Measurements from ENCODE around the gene YTHDF1.

YTHDF1 gene

GRCh38 chr20:63155266-63156165 is 60.4 kb downstream of the YTHDF1 start:
- no peak for ATAC-seq (replicated peaks; ENCODE audit: extremely low read depth, poor library complexity, severe bottlenecking)
- H3K4me1 Mint-ChIP-seq = no peaks in the 10 kb centered on the region
- no peaks in the 10 kb centered on the region for H3K36me3 Mint-ChIP-seq (ENCODE audit: insufficient read depth)
- no peak overlapping the region for H3K27ac Mint-ChIP-seq (ENCODE audit: low read depth)
- no peak for DNase-seq (ENCODE audit: low spot score in 2 of 2)
- no peaks in the 10 kb centered on the region for H3K9me3 Mint-ChIP-seq
- H3K4me3 Mint-ChIP-seq = no peak overlapping the region
- peaks cover 45% of the 10 kb centered on the region for H3K27me3 Mint-ChIP-seq

GRCh38 chr20:63154395-63154794 is 61.5 kb downstream of the YTHDF1 start:
- H3K36me3 Mint-ChIP-seq (ENCODE audit: insufficient read depth) = no peaks in the 10 kb centered on the region
- no peak overlapping the region for H3K4me3 Mint-ChIP-seq
- H3K27ac Mint-ChIP-seq (ENCODE audit: low read depth) = no peak overlapping the region
- H3K9me3 Mint-ChIP-seq = no peaks in the 10 kb centered on the region
- no peak for DNase-seq (ENCODE audit: low spot score in 2 of 2)
- ATAC-seq (replicated peaks; ENCODE audit: extremely low read depth, poor library complexity, severe bottlenecking) = no peak
- peaks cover 52% of the 10 kb centered on the region for H3K27me3 Mint-ChIP-seq
- no peaks in the 10 kb centered on the region for H3K4me1 Mint-ChIP-seq

- Mint-ChIP-seq H3K36me3 (ENCODE audit: insufficient read depth) (no peaks in the 10 kb centered on the region), H3K4me3 (no peak overlapping the region), H3K4me1 (no peaks in the 10 kb centered on the region), H3K27ac (ENCODE audit: low read depth) (no peak overlapping the region), H3K27me3 (peaks cover 52% of the 10 kb centered on the region), H3K9me3 (peaks cover under 1% of the 10 kb centered on the region)
- ATAC-seq (replicated peaks; ENCODE audit: extremely low read depth, poor library complexity, severe bottlenecking) (no peak), DNase-seq (ENCODE audit: low spot score in 2 of 2) (no peak)
These were observed 62.4 kb downstream of the YTHDF1 start for GRCh38 chr20:63153254-63154221.

DNA sequence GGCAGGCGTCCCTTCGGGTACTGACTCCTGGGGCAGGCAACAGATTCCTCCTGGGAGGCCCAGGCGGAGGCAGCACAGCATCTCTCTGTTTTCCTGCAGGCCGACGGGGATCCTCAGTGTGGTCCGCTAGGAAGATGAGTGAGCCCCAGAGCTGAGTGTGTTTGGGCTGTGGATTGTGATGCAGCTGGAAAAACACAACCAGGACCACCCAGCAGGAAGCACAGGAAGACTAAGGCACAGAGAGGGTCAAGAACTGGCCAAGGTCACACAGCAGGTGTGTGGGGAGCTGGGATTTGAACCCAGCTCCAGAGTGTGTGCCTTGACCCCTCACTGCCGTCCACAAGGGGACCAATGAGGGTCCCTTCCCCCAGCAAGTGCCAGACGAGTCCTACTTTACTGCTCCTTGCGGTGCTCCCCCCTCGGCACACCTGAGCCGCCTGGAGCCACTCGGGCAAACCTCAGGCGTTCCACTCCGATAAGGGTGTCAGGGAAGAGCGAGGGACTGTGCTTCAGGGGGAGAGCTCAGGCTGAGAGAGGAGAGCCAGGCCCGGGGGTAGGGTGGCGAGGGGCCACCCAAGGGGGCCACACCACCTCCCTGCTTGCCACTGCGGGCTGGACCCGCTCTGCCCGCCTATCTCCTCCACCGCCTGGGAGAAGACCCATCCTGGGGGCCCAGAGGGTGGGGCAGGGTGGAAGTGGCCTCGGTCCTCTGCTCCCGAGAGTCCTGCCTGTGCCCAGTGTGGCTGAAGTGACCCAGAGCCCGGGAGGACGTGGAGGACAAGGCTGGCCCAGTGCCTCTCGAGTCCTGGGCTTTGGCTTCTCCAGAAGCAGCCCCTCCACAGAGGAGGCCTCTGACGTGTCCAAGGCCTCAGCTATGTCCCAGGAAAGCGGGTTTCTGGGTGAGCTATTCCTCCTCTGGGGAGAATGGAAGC is 63.3 kb downstream of the YTHDF1 start:
- H3K4me3 Mint-ChIP-seq = no peak overlapping the region
- ATAC-seq (replicated peaks; ENCODE audit: extremely low read depth, poor library complexity, severe bottlenecking) (no peak), DNase-seq (ENCODE audit: low spot score in 2 of 2) (no peak)
- H3K27ac Mint-ChIP-seq (ENCODE audit: low read depth) = no peak overlapping the region
- no peaks in the 10 kb centered on the region for H3K36me3 Mint-ChIP-seq (ENCODE audit: insufficient read depth)
- H3K4me1 Mint-ChIP-seq = no peaks in the 10 kb centered on the region
- H3K9me3 Mint-ChIP-seq = peaks cover 10% of the 10 kb centered on the region
- peaks cover 56% of the 10 kb centered on the region for H3K27me3 Mint-ChIP-seq

DNA sequence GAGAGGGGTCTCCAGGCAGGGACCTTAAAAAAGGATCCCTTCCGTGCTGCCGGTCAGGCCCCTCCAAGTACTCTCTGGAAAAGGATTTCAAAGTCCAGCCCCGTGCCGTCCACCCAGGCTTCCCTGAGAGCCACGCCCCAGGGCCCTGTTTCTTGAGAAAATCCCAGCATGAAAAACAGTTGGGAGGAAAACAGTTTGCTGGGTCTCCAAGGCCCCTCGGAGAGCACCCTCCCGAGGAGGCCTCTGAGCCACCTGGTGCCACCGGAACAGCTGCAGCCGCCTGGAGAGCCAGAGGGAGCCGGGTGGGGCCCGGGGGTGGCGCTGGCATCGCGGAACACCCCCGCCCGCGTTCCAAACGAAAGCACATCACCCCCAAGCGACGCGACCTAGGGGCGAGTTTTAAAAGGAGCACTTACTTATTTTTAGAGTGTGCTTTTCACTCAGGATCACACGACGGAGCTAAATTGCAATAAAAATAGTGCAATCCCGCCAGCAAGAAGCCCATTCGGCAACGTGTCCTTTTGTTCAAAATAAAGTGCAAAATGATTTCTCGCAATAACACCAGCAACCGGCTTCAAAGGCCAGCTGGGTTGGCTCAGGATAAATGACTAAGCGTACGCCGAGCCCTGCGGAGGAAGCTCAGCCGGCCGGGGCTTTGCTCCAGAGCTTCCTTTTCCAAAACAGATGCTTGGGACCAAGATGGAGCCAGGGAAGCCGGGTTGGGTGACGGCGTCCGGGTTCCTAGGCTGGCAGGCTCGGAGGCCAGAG is 64.2 kb downstream of the YTHDF1 start:
- Mint-ChIP-seq H3K27me3 (peaks cover 65% of the 10 kb centered on the region), H3K36me3 (ENCODE audit: insufficient read depth) (no peaks in the 10 kb centered on the region), H3K9me3 (peaks cover 10% of the 10 kb centered on the region), H3K27ac (ENCODE audit: low read depth) (no peak overlapping the region), H3K4me3 (no peak overlapping the region), H3K4me1 (no peaks in the 10 kb centered on the region)
- ATAC-seq (replicated peaks; ENCODE audit: extremely low read depth, poor library complexity, severe bottlenecking) (no peak), DNase-seq (ENCODE audit: low spot score in 2 of 2) (no peak)

DNA sequence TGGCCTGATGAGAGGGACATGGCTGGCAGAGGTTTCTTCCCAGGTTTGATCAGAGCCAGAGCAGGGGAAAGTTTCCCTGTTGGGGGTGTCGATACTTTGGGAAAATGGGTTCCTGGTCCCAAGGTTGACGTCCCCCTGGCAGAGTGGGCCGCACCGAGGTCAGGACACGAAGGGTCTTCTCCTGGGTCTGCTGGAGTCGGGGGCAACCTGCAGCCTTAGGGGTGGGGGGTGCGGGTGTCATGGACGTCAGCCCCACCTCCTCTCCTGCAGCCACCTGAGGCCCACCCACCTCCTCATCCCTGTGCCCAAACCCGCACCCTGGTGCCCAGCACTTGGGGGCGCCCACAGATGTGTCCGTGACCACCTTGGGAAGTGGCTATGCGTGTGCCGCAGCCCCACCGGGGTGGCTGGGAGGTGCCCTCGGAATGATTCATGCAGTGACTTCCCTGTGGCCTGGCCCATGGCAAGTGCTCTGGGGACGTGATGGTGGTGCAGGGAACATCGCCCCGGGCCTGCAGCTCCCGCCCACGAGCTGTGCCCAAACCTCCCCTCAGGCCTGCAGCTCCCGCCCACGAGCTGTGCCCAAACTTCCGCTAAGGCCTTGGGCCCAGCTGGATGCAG is 64.9 kb downstream of the YTHDF1 start:
- no peaks in the 10 kb centered on the region for H3K36me3 Mint-ChIP-seq (ENCODE audit: insufficient read depth)
- DNase-seq (ENCODE audit: low spot score in 2 of 2) (no peak), ATAC-seq (replicated peaks; ENCODE audit: extremely low read depth, poor library complexity, severe bottlenecking) (no peak)
- H3K9me3 Mint-ChIP-seq = peaks cover 10% of the 10 kb centered on the region
- no peak overlapping the region for H3K4me3 Mint-ChIP-seq
- no peaks in the 10 kb centered on the region for H3K4me1 Mint-ChIP-seq
- no peak overlapping the region for H3K27ac Mint-ChIP-seq (ENCODE audit: low read depth)
- peaks cover 66% of the 10 kb centered on the region for H3K27me3 Mint-ChIP-seq

- H3K4me1 Mint-ChIP-seq = no peaks in the 10 kb centered on the region
- H3K4me3 Mint-ChIP-seq = no peak overlapping the region
- no peak overlapping the region for H3K27ac Mint-ChIP-seq (ENCODE audit: low read depth)
- no peaks in the 10 kb centered on the region for H3K36me3 Mint-ChIP-seq (ENCODE audit: insufficient read depth)
- no peak for ATAC-seq (replicated peaks; ENCODE audit: extremely low read depth, poor library complexity, severe bottlenecking)
- no peak for DNase-seq (ENCODE audit: low spot score in 2 of 2)
- peaks cover 66% of the 10 kb centered on the region for H3K27me3 Mint-ChIP-seq
- H3K9me3 Mint-ChIP-seq = peaks cover 10% of the 10 kb centered on the region
These were observed 65.5 kb downstream of the YTHDF1 start for GRCh38 chr20:63150391-63150898.

GRCh38 chr20:63149531-63150192 is 66.3 kb downstream of the YTHDF1 start:
- Mint-ChIP-seq H3K4me1 (no peaks in the 10 kb centered on the region), H3K27ac (ENCODE audit: low read depth) (no peak overlapping the region), H3K36me3 (ENCODE audit: insufficient read depth) (no peaks in the 10 kb centered on the region), H3K27me3 (peaks cover 66% of the 10 kb centered on the region), H3K4me3 (no peak overlapping the region), H3K9me3 (peaks cover 10% of the 10 kb centered on the region)
- no peak for DNase-seq (ENCODE audit: low spot score in 2 of 2)
- no peak for ATAC-seq (replicated peaks; ENCODE audit: extremely low read depth, poor library complexity, severe bottlenecking)

DNA sequence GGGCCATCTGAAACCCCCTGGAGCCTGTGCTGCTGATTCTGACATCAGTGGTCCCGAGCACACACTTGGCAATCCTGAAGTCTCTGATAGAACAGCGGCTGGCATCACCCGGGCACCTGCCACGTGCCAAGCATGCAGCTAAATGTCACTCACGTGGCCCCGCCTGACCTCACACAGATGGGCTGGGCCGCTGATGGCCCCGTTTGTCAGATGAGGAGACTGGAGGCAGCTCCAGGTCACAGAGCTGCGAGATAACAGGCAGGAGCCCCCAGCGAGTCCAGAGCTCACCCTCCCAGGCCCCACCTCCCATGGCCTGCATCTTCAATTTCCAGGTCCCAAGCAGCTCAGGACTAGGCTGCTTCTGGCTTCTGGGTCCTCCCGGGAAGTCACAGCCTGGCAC is 67.2 kb downstream of the YTHDF1 start:
- Mint-ChIP-seq H3K27me3 (peaks cover 60% of the 10 kb centered on the region), H3K36me3 (ENCODE audit: insufficient read depth) (no peaks in the 10 kb centered on the region), H3K4me3 (no peak overlapping the region), H3K27ac (ENCODE audit: low read depth) (no peak overlapping the region), H3K9me3 (peaks cover 10% of the 10 kb centered on the region), H3K4me1 (no peaks in the 10 kb centered on the region)
- ATAC-seq (replicated peaks; ENCODE audit: extremely low read depth, poor library complexity, severe bottlenecking) = no peak
- DNase-seq (ENCODE audit: low spot score in 2 of 2) = no peak

DNA sequence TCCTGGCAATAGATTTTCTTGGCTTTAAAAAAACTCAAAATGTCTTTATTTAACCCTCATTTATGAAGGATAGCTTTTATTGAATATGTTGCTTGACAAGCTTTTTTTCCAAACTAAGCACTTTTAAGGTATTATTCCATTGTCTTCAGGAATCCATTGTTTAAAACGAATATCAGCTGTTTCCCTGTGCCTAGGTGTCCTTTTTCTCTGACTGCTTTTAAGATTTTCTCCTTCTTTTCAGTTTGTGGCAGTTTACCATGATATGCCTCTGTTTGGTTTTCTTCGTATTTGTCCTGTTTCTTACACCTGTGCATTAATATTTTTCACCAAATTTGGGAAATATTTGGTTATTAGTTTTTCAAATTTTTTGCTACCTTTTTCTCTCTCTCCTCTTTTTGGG is 68.4 kb downstream of the YTHDF1 start:
- peaks cover 63% of the 10 kb centered on the region for H3K27me3 Mint-ChIP-seq

More for the DNA sequence above, 68.4 kb downstream of the YTHDF1 start:
- Mint-ChIP-seq H3K36me3 (ENCODE audit: insufficient read depth) (no peaks in the 10 kb centered on the region), H3K4me1 (no peaks in the 10 kb centered on the region), H3K4me3 (no peak overlapping the region), H3K9me3 (peaks cover 10% of the 10 kb centered on the region), H3K27ac (ENCODE audit: low read depth) (no peak overlapping the region)
- DNase-seq (ENCODE audit: low spot score in 2 of 2) (no peak), ATAC-seq (replicated peaks; ENCODE audit: extremely low read depth, poor library complexity, severe bottlenecking) (no peak)
